Lung (tissue), 12 donors: ENCODE measurements around the gene GMNC. TPM values are rescaled to one million over a fixed set of nuclear protein-coding genes. Genes with fewer than 3 reads are reported as not detected.

Source experiments
- ATAC-seq: fragments of 200-7000 bp; cut with Tn5 transposase; one replicate; pipeline ENCODE4 v1.9.1; 2020; ENCODE audit warnings: moderate number of reproducible peaks; ENCODE audit not compliant: insufficient read depth, low FRiP score
- DNase-seq, 3 donors: peaks; one replicate each; pipeline ENCODE4 v3.0.0-alpha.2; 2013 to 2017
- H3K27ac ChIP-seq, 2 donors: one replicate each; pipeline ENCODE4 v1.5.1; 2013; ENCODE audit warnings: mild to moderate bottlenecking in 2 of 2, moderate library complexity in 2 of 2, control low read depth in 1 of 2, inconsistent platforms in 1 of 2, low read depth in 1 of 2, low read length in 1 of 2
- H3K27me3 ChIP-seq, 3 donors: one replicate each; pipeline ENCODE4 v1.5.1; 2013; ENCODE audit warnings: low read length in 2 of 3; ENCODE audit not compliant: control insufficient read depth in 3 of 3, insufficient read depth in 3 of 3
- H3K36me3 ChIP-seq, 4 donors: one replicate each; pipeline ENCODE4 v1.5.1; 2013; ENCODE audit warnings: low read length in 4 of 4, mild to moderate bottlenecking in 1 of 4, moderate library complexity in 1 of 4; ENCODE audit not compliant: control insufficient read depth in 4 of 4, insufficient read depth in 4 of 4
- H3K4me1 ChIP-seq, 5 donors: one replicate each; pipeline ENCODE4 v1.5.1; 2013; ENCODE audit warnings: low read length in 5 of 5, mild to moderate bottlenecking in 2 of 5, moderate library complexity in 1 of 5; ENCODE audit not compliant: control insufficient read depth in 5 of 5, insufficient read depth in 5 of 5
- H3K4me3 ChIP-seq: one replicate; pipeline ENCODE4 v1.5.1; 2013; ENCODE audit warnings: mild to moderate bottlenecking, control low read depth, moderate library complexity
- H3K9ac ChIP-seq, 2 donors: one replicate each; pipeline ENCODE4 v1.5.1; 2013; ENCODE audit warnings: low read length in 2 of 2, control low read depth in 1 of 2; ENCODE audit not compliant: insufficient read depth in 1 of 2
- H3K9me3 ChIP-seq, 4 donors: one replicate each; pipeline ENCODE4 v1.5.1; 2013; ENCODE audit warnings: low read length in 3 of 4, mild to moderate bottlenecking in 1 of 4, moderate library complexity in 1 of 4; ENCODE audit not compliant: control insufficient read depth in 4 of 4, insufficient read depth in 3 of 4
- WGBS, 2 donors: extraction: QIAGEN DNeasy Blood & Tissue Kit; methylation state at CpG; one replicate each; pipeline ENCODE4 v1.1.7; 2013; 5-methylcytosine and 5-hydroxymethylcytosine counted together
- polyA plus RNA-seq, 2 donors: library from polyadenylated mRNA; stranded (reverse); fragments of 200-250 nt; gene quantifications; one replicate each; pipeline ENCODE4 v1.2.1, GENCODE V29; 2013
- total RNA-seq, 2 donors: library from RNA; depleted of rRNA in 1 of 2; stranded (reverse); fragments of >200 nt in 1 of 2; gene quantifications; one replicate each; pipeline ENCODE4 v1.2.1, GENCODE V29; 2014 to 2021
- TF ChIP-seq, protein P1 (sequence below): IDR thresholded peaks from 2 replicates; pipeline ENCODE4 v1.5.1; 2012; ENCODE audit warnings: mild to moderate bottlenecking; ENCODE audit errors: control extremely low read depth, extremely low read depth
- donor health status: control.
- donor health status: control.
- donor health status: Bipolar disorder and iron deficiency.
- donor health status: healthy.
- donor health status: DM: yes; HTN: yes; CAD: no.

The GMNC gene
- total and polyA plus RNA-seq, 4 donors, result 0.07 to 0.34 (median 0.09) TPM

DNA sequence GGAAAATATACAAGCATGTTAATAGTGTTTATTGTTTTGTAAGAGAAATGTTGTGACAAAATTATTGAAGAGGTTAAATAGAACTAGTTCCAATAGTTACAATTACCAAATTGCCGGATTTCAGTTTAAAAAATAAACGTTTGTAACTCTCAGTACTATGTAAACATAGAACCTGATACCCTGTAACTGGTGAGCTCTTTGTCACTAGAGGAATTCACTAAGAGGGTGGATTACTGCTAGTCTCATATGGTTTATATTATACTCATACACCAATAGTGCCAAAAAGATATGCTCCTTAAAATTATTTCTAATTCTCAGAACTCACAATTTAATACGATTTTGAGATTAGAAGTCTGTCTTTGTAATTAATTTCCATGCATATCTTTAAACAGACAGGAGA, 7.6 kb upstream of the GMNC start:
- DNase-seq (no peak), ATAC-seq (no peak)
- Histone ChIP-seq H3K4me1 (no peaks in the 10 kb centered on the region), H3K9me3 (no peaks in the 10 kb centered on the region), H3K27ac (no peak overlapping the region), H3K27me3 (peaks cover 0 to 3% (median 0%) of the 10 kb centered on the region in 3 donors), H3K9ac (no peak overlapping the region), H3K36me3 (no peaks in the 10 kb centered on the region), H3K4me3 (no peak overlapping the region)
- 50 to 73% methylated on average over 3 of the region's 3 CpGs for WGBS, 2 donors
- TF ChIP-seq, protein P1, sequence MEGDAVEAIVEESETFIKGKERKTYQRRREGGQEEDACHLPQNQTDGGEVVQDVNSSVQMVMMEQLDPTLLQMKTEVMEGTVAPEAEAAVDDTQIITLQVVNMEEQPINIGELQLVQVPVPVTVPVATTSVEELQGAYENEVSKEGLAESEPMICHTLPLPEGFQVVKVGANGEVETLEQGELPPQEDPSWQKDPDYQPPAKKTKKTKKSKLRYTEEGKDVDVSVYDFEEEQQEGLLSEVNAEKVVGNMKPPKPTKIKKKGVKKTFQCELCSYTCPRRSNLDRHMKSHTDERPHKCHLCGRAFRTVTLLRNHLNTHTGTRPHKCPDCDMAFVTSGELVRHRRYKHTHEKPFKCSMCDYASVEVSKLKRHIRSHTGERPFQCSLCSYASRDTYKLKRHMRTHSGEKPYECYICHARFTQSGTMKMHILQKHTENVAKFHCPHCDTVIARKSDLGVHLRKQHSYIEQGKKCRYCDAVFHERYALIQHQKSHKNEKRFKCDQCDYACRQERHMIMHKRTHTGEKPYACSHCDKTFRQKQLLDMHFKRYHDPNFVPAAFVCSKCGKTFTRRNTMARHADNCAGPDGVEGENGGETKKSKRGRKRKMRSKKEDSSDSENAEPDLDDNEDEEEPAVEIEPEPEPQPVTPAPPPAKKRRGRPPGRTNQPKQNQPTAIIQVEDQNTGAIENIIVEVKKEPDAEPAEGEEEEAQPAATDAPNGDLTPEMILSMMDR, result no peak

DNA sequence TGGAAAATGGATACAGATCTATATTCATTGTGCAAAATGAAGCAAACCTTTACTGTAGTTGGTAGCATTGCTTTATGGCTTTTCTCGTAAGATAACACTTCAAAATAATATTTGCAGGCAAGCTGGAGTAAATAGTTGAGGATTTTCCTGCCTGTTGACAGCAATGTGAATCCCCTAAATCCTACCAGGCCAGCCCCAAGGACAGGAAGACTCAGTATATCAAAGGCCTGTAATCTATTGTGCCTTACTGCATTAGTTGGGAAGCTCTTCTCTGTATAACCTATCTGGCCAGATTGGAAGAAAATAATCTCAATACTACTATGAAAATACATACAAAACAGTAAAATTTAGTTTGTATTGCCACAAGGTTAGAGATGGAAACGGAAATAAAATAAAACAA, 4.6 kb upstream of the GMNC start:
- no peak overlapping the region for H3K4me3 ChIP-seq
- no peak overlapping the region for H3K27ac ChIP-seq
- TF ChIP-seq, protein P1, result no peak
- peaks cover 0 to 6% (median 0%) of the 10 kb centered on the region in 5 donors for H3K4me1 ChIP-seq
- H3K9ac ChIP-seq, result no peak overlapping the region
- H3K9me3 ChIP-seq, result no peaks in the 10 kb centered on the region
- H3K36me3 ChIP-seq, result no peaks in the 10 kb centered on the region
- WGBS, 2 donors, result 80 to 82% methylated on average over 2 of the region's 2 CpGs
- peaks cover 0 to 23% (median 20%) of the 10 kb centered on the region in 3 donors for H3K27me3 ChIP-seq
- ATAC-seq (no peak), DNase-seq (no peak)

DNA sequence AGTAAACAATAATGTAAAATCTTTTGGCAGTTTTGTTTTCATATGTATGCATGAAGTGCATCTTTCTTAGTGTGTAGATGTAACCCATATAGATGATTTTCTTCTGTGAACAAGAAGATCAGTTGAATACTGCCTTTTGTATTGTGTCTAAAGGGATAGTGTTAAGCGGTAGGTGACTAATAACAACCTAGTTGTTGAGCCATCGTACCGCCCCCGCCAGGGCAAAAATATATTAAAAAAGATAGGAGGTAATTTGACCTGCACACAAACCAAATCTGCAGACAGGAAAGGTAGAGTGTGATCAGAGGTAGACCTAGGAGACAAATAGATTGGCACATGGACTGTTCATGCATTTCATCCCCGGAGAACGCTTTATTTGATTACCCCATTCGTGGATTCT, 3.3 kb upstream of the GMNC start:
- WGBS, 2 donors, result 65% methylated on average over 7 of the region's 7 CpGs
- peaks cover 0 to 35% (median 28%) of the 10 kb centered on the region in 3 donors for H3K27me3 ChIP-seq
- H3K4me1 ChIP-seq, result peaks cover 0 to 6% (median 0%) of the 10 kb centered on the region in 5 donors
- H3K27ac ChIP-seq, result no peak overlapping the region
- ATAC-seq (no peak), DNase-seq (no peak)
- no peak overlapping the region for H3K9ac ChIP-seq
- no peaks in the 10 kb centered on the region for H3K9me3 ChIP-seq
- TF ChIP-seq, protein P1, result no peak
- no peak overlapping the region for H3K4me3 ChIP-seq
- no peaks in the 10 kb centered on the region for H3K36me3 ChIP-seq

DNA sequence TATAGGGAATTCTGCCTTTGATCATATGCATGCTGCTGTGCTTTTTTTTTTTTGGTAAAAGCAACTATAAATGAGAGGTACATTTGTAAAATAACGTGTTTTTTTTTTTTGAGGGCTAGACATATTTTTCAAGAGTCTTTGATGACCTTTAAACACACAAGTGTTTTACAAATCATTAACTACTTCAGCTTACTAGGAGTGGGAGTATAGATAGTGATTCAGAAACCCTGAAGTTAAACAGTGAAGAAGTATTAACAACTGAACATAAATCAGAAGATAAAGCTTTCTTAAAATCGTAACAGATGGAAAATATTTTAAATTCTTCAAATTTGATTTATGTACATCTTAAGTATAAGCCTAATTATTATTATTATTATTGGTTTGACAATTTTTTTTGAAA, 2.9 kb upstream of the GMNC start:
- 30 to 71% methylated on average over 2 of the region's 2 CpGs for WGBS, 2 donors
- DNase-seq, result no peak
- H3K27ac ChIP-seq, result no peak overlapping the region

More for the DNA sequence above, 2.9 kb upstream of the GMNC start:
- H3K4me3 ChIP-seq, result no peak overlapping the region
- H3K9me3 ChIP-seq, result no peaks in the 10 kb centered on the region
- peaks cover 0 to 39% (median 28%) of the 10 kb centered on the region in 3 donors for H3K27me3 ChIP-seq
- TF ChIP-seq, protein P1, result no peak
- peaks cover 0 to 6% (median 0%) of the 10 kb centered on the region in 5 donors for H3K4me1 ChIP-seq
- no peaks in the 10 kb centered on the region for H3K36me3 ChIP-seq
- no peak overlapping the region for H3K9ac ChIP-seq
- no peak for ATAC-seq
